Hindlimb muscle (tissue), 1 donor: ENCODE measurements around the gene STK33. TPM values are rescaled to one million over a fixed set of nuclear protein-coding genes. Genes with fewer than 3 reads are reported as not detected.
A peak's percentile ranks its signal among the peaks of the same experiment; 100 is the strongest.

Experiments used
- DNase-seq: peaks from one replicate; pipeline ENCODE4 v3.0.0-alpha.2; 2013
- polyA plus RNA-seq: library from polyadenylated mRNA; unstranded; fragments of 120-200 nt; gene quantifications from one replicate; pipeline ENCODE4 v1.2.1, GENCODE V29; 2013; ENCODE audit not compliant: insufficient read length

Gene STK33
- polyA plus RNA-seq, 1 donor: 3.0 TPM

- DNase-seq: no peak
Observed at GRCh38 chr11:8372641-8373381, 221.2 kb downstream of the STK33 start.

DNA sequence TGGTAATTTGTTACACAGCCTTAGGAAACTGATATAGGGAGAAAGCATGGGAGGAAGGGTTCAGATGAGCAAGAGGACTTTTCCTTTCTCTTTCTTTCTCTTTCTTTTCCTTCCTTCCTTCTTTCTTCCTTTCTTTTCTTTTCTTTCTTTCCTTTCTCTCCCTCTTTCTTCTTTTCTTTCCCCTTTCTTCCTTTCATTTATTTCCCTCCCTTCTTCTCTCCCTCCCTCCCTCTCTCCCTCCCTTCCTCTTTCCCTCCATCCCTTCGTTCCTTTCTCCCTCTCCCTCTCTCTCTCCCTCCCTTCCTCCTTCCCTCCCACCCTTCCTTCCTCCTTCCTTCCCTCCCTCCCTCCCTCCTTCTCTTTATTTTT lies 222.5 kb downstream of the STK33 start:
- DNase-seq: no peak

DNA sequence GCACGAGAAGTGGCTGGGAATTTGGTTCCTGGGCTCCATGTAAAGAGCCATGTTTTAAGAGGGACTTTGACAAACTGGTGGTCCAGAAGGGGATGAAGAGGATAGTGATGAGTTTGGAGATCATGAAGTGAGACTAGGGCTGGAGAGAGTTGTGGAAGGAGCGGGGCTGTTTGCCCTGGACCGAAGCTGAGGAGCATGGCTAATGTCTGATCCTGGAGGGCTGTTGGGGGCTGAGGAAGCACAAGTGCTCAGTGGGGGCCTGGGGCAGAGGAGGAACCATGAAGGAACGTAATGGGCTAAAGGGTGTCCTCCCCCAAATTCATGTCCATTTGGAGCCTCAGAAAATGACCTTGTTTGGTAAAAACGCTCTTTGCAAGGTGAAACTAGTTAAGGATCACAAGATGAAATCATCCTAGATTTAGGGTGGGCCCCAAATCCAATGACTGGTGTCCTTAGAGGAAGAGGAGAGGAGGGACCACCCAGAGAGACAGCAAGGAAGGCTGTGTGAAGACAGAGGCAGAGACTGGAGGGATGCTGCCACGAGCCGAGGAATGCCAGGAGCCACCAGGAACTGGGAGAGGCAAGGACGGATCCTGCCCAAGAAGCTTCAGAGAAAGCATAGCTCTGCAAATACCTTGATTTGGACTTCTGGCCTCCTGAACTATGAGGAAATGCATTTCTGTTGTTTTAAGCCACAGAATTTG lies 223.1 kb downstream of the STK33 start:
- DNase-seq: no peak

DNA sequence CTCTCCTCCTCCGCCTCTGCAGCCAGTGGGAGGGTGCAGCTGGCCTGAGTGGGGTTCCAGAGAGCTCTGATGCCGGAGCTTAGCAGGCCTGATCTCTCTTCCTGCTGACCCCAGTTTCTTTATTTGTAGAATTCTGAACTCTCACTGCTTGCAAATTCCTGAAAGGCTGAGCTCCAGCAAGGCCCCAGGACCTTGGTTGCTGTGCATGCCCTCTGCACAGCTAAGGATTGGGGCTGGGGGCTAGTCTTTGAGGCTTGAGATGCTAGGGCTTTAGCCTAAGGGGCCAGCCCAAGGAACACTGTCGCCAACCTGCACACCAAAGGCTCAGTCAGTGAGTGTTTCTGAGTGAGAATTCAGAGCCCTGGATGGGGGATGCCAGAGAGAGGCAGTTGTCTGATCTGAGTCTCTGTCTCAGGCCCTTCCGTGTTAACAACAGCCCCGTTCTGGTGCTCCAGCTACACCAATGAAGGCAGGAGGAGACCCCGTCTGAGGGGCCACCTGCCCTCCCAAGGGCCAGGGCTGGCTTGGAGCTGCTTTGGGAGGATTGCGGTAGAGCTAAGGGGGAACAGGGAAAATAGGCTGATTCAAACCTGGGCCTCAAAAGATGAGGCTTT lies 224.3 kb downstream of the STK33 start:
- DNase-seq: no peak

GRCh38 chr11:8368772-8369171 lies 225.3 kb downstream of the STK33 start:
- no peak for DNase-seq

DNA sequence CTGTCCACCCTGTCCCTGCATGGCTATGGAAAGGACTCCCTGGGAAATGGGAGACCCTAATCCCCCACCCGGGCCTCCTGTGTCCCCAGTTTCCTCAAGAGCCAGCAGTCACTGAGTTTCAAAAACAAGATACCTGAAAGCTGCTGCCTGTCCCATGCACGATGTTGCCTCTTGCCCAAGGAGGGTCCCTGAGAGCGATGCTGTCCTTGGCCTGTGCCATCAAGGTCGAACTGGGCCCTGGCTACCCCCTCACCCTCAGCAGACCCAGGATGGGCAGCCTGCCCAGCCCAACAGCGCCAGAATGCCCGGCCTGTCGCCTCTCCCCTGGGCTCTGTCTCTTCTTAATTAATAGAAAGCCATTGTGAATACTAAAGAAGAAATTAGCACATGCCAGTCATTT lies 225.8 kb downstream of the STK33 start:
- DNase-seq: no peak

- DNase-seq: no peak
Observed at GRCh38 chr11:8366316-8366715, 227.7 kb downstream of the STK33 start.

- no peak for DNase-seq
Observed at GRCh38 chr11:8365216-8365941, 228.6 kb downstream of the STK33 start.

- DNase-seq: no peak
Observed at GRCh38 chr11:8363921-8364320, 230.1 kb downstream of the STK33 start.

GRCh38 chr11:8362899-8363298 lies 231.1 kb downstream of the STK33 start:
- no peak for DNase-seq

GRCh38 chr11:8362491-8362890 lies 231.5 kb downstream of the STK33 start:
- DNase-seq: no peak

DNA sequence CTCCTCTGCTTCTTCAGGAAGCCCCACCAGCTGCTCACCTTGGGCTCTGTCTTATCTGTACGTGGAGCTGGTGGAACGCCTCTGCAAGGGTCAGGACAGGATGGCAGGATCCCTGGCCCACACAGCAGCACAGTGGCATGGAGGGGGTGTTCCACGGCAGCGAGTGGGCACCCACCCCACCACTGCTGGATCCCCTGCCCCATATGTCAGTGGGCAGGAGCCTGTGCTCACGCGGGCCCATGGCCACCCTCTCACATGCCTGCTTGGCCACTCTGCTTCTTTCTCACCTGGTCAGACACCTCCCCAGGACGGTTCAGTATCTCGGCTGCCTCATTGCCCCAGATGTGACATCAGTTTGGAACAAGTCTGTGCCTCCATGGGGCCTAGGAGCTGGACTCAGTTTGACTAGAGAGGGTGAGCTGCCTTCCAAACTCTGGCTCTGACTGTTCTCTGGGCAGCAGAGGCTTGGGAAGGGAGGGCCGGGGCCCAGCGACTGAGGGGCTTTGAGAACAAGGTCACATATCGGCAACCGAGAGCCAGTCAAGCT lies 232.3 kb downstream of the STK33 start:
- DNase-seq: no peak

DNA sequence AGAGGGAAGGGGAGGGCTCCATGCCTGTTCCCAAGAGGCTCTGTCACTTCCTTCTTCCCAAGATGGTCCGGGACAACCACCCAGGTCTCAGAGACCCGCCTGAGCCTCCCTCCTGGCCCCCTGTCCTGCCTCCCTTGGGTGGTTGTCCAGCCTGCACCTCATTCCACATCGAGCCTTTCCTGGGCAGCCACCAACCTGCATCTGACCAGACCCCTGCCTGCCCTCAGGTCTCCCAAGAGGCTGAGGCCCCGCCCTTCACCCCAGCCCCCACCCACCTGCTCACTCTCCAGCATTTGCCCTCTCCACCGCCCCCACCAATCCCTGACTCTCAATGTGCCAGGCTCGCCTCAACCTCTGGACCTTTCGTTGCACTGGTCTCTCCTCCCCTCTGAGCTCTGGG lies 232.8 kb downstream of the STK33 start:
- DNase-seq: no peak

GRCh38 chr11:8360086-8360828 lies 233.8 kb downstream of the STK33 start:
- DNase-seq: no peak

DNA sequence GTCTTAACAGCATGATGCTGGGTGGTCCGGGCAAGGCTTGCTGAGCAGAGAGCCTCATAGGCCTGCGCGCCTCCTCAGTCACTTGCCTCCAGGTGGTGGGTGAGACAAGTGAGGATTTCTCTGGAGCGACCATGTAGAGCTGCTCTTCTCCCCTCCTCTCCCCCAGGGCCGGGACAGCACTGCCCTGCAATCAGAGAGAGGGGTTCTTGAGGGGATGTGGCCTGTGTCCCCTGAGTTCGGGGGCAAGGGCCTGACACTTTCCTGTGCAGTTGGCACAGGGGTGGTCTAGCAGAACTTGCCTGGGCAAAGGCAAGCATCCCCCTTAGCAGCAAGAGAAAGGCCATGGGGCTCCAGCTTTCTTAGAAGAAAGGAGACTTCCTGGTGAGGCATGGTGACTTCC lies 234.5 kb downstream of the STK33 start:
- no peak for DNase-seq

DNA sequence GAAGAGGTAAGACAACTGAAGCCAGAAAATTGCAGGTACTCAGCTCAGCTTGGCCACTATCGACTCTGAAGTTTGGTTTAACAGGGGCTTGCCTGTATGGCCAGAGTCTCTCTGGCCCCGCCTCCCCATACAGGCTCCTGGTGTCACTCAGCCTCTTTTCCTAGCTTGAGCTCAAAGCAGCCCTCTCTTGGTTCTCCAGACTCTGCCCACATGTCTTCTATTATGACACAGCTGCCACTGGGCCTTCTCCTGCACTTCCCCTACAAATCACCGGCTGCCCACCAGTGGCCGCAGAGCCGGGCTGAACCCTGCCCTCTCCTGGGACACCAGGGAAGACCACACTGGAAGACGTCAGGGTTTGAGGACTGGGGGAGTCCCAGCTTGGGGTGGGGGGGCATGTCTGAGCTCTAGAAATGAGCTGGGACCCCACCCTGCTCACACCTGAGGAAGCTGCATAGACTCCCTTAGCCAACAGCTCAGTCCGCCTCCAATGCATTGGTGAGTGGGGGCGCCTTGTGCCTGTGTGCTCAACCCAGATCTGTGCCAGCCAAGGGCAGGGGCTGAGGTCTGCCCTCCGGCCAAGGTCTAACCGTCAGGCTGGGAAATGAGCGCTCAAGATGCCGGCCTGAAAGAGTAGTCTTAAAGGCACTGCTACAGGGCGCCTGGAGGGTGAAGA lies 236.0 kb downstream of the STK33 start:
- DNase-seq: no peak

DNA sequence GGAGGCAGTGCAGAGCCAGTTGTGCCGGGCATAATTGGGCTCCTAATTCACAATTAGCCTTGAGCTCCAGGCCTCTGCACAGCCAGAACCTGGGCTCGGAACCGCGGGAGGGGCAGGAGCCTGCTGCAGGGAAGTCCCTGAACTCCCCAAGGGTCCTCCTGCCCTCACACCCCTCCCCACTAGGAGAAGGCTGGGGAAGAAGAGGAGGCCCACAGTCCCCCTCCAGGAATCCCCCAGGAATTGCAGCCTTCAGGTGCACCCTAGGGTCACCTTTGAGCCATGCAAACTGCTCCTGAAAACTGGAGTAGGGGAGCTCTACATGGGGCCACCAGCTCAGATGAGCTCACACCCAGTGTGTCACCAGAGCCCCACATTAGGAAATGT lies 236.5 kb downstream of the STK33 start:
- DNase-seq: no peak

DNA sequence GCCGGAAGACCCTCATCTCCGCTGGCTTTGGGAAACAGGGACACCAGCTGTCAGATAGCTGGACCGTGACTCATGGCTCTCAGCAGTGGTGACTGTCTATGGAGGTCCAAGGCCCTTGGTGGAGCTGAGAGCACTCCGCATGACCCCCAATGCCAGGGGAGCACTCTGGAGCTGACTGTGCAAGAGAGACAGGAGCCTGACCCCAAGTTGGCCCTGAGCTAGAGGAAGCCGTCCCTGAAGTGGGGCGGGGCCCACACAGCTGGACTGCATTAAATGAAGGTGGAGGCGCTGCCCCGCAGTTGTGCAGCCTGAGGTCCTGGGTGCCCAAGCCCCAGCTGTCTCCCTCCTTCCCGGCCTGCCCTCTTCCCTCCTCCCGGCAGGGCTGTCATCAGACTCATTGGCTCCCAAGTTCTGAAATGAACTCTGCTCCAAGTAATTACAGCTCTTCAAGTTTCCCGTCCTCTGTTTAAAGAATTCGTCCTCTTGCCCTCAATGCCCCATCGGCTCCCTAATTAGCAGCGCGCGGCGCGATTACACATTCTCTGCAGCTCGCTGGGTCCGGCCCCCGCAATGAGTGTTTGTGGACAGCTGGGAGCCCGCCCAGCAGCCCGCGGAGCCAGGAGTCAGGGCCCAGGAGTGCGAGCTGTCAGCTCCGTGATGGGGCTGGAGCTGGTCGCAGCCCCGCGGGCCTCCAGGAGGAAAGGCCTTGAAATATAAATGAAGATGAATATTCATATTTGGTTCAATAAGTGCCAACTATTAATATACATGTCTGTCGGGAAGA lies 237.1 kb downstream of the STK33 start:
- peak; percentile 31 for DNase-seq

DNA sequence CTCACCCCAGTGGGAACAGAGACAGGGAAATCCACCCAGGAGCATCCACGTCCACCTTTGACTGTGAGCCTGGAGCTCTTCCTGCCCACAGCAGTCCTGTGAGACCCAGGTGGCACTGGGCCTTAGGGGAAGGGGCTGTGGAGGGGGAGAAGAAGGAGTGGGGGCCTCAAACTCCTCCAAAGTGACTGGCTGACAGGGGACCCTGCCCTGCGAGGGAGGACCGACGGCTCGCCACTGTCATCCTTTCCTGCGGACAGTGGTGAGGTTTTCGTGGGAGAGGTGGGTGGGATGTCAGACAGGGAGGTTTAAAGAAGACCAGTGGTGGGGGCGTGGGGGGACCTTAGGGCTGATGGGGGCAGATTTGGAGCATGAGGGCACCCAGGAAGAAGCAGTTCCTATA lies 237.8 kb downstream of the STK33 start:
- DNase-seq: no peak

DNA sequence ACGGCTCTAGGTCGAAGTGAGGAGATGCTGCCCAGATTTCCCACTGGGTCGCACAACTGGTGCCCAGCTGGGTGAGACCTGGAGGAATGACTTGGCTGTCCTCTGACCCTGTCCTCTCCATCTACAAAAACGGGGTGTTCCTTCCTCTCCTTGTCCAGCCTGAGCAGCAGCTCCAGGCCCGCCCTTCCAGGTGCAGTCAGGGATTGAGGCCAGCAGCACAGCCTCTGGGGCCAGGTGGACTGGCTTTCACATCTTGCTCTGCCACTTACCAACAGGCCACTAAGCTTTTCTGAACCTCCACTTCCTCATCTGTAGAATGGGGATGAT lies 238.6 kb downstream of the STK33 start:
- no peak for DNase-seq
